SU-DHL-6 (cell line): ENCODE data around the gene AKT1.

ENCODE experiments used
- CTCF ChIP-seq: fragments of 200-600 bp; sonication (generic); IDR thresholded peaks from one replicate; pipeline ENCODE4 v1.5.1; 2017; ENCODE audit warnings: antibody characterized with exemption, mild to moderate bottlenecking, low read length, moderate library complexity; ENCODE audit not compliant: insufficient read depth, poor library complexity, severe bottlenecking
- EZH2phosphoT487 ChIP-seq: fragments of 200-600 bp; sonication (generic), shearing (Covaris generic); conservative IDR thresholded peaks from 2 replicates; pipeline ENCODE4 v1.6.1; 2018; ENCODE audit warnings: mild to moderate bottlenecking, antibody characterized with exemption, low read length, moderate library complexity, mixed read lengths

GRCh38 chr14:104805326-104805678, 9.8 kb upstream of the AKT1 start:
- TF ChIP-seq CTCF: no peak
- TF ChIP-seq EZH2phosphoT487: no peak
